Stimulated activated CD8-positive, alpha-beta memory T cell treated with anti-CD3 and anti-CD28 coated beads, Interleukin-4, amount 100 ng/mL, for 48 hours (primary cell): ENCODE data around the gene NEGR1.
A peak's percentile ranks its signal among the peaks of the same experiment; 100 is the strongest.

Source experiments
- DNase-seq: peaks from one replicate; pipeline ENCODE4 v3.0.0-alpha.2; 2020

NEGR1 gene

DNA sequence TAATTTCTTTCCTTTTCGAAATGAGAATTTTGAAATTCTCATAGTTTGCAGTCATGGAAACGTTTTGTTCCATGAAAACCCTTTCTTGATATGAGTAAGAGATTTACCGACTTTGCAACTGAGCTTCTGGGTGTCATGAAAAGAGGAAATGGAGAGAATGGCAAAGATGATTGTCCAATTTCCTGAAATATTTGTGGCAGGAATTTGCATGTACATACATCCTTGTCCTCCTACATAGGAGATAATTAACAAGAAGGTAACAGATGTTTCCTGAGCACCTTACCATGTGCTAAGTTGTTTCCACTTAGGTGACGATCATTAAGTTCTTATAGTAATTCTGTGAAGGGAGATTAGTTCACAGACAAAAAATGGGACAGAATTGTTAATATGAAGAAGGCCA is 170.7 kb downstream of the NEGR1 start:
- DNase-seq: no peak

DNA sequence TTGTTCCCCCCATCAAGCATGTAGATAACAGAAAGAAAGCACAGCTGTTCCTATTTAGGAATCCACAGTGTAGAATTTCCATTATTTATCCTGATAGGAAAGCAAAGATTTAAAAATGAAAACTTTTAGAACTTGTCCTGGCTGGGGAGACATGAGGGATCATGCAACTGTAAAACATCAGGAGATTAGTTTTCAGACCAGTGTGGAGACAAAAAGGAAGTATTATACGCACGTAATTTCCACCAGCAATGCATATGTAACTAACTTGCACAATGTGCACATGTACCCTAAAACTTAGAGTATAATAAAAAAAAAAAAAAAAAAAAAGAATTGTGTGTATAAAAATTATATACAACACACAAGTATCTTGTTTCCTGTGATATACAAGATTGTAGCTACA is 172.4 kb downstream of the NEGR1 start:
- no peak for DNase-seq

DNA sequence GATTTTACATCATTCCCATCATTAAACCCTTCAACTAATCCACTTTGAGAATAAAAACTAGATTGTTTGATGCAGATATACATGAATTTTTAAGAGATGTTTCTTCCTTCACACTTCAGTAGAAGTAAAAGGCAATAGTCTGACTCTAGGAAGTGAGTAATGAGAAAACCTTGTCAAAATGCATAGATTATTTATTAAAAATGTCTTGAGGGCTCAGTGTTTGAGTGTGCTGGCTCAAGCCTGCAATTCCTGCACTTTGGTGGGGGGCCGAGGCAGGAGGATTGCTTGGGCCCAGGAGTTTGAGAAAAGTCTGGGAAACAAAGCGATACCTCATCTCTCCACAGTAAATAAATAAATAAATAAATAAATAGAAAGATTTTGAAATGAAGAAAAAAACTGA is 177.1 kb downstream of the NEGR1 start:
- no peak for DNase-seq

DNA sequence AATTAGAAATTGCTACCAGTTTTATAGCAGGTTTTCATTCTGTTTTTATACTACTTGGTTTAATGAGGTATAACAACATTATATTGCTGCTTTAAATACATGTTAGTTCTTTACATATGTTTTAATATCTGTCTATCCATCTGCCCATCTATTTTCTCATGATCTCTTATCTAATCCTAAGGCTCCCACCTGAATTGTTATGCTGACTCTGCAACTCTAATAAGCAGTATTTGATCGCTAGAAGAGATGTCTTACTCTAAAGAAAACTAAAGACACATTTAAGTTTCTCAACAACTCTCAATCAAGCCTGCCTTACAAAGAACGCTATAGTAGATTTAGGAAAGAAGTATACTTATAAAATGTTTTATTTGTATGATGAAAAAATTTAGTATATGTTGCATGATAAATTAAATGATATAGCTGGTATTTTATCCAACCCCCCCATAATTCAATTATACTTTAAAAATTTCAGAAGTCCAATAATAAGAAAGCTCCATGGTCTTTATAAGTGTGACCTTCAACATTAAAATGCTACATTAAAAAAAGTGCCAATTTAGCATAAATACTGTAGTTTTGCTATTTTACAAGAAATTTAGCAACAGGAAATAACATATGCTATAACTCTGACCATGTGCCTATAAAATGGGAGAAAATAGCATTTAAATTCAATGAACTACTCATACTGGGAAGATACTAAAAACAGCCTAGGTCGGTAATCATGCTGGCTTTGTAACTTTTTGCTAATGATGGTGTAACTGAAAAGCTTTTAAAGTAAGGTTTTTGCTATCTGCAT is 180.3 kb downstream of the NEGR1 start:
- no peak for DNase-seq

DNA sequence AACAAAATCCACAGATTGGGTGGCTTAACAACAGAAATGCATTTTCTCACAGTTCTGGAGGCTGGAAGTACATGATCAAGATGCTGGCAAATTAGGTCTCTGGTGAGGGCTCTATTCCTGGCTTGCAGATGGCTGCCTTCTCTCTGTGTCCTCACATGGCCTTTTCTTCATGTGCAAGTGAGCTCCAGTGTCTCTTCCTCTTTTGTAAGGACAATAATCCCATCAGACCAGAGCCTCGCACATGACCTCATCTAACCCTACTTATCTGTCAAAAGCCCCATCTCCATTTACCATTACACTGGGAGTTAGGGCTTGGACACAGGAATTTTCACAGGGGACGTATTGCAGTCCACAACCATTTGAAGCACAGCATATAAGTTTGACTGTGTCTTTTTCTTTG is 181.6 kb downstream of the NEGR1 start:
- DNase-seq: no peak

DNA sequence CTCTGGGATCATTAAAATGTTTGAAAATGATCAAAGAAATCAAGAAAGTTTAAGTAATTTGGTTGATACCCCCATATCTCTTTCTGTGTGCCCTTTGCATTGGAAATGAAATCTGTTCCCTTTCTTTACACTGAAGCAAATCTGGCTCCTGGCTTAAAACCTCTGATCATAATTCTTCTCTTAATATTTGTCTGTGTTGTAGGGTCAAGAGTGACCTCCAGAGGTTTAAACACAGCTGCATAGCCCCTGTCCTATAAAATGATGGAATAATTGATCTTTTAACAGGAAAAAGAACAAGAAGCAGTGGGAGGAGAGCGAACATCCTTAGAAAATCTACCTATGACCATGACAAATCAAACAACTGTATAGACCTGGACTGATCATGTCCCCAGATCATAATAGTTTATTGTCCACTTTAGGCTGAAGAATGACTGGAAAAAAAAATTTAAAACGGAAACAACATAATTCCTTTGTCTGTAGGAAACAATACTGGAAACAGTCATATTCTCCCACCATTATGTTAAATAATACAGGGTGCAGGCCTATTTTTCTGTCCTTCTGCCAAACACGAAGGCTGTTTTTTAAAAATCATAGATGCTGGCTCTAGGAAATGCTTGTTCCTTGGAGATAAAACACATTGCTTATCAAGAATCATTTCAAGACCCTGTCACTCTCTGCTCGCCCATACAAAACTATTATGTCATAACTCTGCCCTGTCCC is 184.3 kb downstream of the NEGR1 start:
- DNase-seq: no peak

DNA sequence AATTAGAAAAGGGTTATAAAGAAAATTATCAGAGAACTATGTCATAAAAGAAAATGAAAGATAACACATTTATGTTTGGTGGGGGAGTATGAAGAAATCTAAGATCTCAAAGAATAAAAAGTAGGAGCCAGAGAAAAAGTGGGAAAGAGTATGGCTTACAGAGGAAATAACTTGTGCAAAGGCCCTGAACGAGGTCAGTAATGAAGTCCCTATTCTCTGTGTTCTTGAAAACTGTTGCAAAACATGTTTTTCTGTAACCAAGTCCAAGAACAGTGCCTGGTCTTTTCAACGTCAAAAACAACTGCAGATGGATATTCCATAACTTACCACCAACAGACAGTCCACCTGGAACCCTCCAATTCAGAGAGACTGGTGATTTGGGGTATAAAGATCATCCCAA is 188.1 kb downstream of the NEGR1 start:
- DNase-seq: no peak

DNA sequence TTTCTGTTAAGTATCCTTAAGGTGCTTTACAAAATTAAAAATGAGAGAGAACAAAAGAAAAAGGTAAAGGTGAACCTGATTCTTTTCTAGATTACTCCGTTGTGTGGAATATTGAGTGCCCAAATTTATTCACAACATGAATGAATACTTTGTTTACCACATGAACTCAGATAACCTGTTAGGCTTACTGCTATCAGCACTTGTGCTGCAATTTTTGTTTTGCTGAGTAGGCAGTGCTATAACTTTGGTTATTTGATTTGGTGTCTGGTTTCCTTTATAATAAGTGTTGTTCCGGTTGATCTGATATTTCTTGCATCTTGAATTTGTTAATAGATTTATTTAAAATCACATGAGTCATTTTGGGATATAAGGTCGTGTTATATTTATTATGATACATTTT is 195.9 kb downstream of the NEGR1 start:
- no peak for DNase-seq

DNA sequence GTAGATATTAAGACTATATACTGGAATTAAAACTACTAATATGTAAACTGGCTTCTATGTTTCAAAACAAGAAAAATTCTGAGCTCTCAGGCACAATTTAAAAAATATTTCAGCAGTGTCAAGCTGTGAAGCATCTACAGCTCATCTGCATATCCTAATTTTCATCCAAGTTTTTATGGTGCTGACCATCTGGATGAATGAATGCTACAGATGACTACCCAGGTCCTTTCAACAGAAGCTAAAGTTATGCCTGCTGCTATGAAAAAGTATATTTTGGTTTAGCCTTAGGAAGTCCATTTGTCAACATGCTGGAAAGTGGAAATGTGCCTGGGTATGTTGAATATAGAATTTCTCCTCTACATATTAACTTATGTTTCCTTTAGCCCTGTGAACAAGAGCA is 206.9 kb downstream of the NEGR1 start:
- no peak for DNase-seq

DNA sequence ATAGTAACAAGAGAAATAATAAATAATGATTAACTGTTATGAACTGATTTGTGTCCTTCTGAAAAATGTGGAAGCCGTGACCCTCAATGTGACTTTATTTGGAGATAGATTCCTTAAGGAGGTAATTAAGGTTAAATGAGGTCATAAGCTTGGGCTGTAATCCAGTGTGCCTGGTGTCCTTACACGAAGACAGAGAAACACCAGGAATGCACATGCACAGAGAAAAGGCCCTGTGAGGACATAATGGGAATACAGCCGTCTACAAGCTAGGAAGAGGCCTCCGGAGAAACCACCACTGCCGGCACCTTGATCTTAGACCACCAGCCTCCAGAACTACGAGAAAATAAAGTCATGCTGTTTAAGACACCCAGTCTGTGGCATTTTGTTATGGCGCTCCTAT is 215.9 kb downstream of the NEGR1 start:
- no peak for DNase-seq

DNA sequence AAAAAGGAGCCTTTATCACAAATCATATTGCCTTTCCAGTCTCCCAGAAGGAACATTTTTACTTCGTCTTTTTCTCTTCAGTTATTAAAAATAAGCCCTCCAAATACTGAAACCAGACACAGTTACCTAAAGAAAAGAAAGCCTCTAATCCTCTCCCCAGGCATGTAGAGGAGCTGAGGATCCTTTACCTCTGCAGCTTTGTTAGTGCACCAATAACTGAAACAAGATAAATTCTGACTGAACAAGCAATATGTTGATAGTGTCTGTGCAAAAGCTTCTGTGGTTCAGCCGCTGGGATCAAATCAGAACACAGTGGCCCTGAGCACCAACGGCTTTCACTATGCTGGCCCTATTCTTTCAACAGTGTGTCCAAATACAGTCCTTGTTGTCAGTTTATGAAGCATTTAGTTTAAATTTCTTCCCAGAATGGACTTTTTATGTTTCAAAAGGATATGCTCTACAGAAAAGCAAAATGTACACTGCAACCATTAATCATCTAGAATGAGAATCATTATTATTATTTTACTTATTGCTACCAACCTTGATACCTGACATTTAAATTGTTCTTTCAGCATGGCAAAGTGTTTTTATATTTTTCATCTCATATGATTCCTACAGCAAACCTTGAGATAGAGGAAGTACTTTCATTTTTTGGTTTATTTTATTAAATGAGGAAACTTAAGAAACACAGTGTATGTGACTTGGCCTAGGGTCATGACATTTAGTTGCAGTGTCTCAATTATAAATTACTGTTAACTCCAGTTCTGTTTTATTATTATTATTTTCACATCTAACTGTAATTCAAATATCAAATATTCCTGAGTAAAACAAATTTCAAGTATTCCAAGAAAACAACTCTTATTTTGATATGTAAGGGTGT is 217.9 kb downstream of the NEGR1 start:
- no peak for DNase-seq

DNA sequence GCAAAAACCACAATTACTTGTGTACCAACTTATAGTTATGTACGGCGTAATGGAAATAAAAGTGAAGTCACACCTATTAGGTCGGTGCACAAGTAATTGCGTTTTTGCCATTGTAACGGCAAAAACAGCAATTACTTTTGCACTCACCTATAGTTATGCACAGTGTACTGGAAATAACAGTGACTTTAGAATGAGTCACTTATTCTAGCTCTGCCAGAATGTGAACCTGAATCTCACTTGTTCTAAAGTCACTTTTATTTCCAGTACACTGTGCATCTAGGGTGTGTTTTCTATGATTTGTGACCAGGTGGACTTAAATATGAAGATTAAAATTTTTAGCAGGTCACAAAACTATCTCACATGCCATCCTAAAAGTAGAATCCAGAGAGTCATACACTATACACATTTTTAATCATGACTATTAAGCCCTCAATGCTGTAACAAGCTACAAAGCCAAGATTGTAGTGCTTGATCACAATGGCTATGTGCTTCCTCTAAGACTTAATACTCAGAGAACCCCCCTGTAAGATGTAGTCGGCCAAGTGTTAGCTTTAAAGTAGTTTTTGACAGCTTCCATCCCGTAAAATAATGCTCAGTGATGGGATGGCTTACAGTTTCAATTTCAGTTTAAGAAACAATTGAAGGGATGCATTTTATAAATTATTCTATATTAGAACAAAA is 218.8 kb downstream of the NEGR1 start:
- DNase-seq: no peak

DNA sequence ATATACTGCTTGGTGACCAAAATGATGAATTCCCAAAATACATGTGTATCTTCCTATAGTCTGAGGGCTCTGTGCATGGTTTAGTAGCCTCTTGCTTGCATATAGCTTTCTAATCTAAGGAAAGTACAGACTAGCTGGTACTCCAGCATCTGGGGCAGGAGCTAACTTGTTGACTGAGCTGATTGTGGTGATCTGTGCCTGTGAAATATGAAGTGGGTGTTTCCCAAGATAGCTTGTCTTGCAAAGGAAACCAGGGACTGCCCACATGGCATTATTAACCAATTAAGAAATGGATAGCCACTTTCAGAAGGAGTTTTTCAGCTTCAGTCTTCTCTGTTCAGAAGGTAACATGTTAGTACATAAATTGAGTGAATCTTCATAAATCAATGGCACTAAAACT is 219.8 kb downstream of the NEGR1 start:
- no peak for DNase-seq

DNA sequence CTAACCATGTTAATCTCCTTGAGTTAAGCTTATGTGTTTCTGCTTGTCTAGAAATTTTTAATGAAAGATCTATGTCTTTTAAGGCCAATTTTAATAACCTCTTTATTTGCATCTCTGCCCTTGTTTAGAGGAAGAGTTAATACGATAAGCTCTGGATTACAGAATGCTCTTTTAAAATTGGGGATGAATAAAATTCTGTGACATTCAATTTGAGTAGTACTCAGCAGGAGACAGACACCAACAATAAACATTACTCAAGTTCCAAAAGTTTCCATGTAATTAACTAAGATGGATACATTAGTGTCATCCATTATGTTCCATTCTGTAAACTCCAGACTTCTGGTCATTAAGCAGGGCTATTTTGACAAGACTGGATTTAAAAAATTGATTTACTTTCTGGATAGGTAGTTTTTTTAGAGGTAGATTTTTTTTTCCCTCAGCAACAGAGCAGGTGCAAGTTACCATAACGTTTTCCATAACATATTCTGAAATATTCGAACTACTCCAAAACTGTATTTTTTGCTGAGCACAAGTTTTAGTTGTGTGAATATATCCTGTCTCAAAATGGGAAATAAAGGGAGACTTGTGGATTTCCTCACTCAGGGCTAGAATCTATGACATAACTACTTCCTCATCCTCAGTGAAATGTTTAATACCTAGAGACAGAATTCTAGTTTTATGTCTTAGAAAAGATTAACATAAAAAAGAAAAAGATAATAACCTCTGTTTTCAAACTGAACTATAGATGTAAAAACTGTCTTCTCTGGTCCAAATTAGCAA is 221.7 kb downstream of the NEGR1 start:
- no peak for DNase-seq

DNA sequence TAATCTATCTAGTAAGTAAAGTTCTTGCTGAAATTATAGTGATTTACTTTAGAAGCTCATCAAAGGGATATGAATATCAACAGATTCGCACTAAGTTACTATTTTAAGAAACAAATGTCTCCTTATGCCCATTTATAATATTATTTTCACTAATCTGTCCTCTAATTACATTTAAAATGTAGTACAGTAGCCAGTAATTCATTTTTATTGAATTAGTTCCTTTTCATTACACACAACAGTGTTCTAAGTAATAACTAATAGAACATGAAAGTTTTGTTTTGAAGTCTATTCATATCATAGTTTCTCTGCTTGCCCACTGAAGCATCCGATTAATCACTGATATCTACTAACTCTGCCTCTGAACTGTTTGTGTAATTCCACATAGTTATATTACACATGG is 225.8 kb downstream of the NEGR1 start:
- DNase-seq: no peak

DNA sequence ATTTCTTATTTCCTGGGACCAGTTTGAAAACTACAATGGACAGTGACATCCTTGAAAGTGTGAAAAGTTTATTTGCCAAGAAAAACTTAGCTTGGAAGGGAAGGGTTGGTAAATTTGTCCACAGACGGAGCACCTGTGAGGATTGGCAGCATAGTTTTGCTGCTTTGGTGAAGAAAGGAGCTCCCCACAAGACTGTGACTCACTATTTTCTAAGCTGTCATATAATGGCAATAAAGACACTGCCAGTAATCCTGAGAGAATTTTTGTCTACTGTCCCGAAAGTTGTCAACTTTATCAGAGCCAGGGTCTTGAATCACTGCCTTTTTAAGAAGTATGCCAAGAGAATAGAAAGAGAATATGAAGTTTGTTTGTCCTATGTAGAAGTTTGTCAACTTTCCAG is 230.8 kb downstream of the NEGR1 start:
- DNase-seq: no peak

DNA sequence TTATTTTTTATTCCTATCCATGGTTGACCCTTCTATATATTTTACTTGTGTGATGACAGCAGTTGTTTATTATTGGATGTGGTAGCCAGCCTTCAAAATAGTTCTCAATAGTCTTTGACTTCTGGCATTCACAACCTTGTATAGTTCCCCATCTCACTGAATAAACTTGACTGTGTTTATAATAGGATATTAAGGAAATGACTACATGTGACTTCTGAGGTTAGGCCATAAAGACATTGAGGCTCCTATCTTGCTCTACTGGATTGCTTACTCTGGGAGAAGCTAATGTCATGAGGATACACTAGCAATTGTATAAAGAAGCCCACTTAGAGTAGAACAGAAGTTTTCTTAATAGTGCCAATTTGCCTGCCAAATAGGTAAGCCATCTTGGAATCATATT is 231.8 kb downstream of the NEGR1 start:
- no peak for DNase-seq

DNA sequence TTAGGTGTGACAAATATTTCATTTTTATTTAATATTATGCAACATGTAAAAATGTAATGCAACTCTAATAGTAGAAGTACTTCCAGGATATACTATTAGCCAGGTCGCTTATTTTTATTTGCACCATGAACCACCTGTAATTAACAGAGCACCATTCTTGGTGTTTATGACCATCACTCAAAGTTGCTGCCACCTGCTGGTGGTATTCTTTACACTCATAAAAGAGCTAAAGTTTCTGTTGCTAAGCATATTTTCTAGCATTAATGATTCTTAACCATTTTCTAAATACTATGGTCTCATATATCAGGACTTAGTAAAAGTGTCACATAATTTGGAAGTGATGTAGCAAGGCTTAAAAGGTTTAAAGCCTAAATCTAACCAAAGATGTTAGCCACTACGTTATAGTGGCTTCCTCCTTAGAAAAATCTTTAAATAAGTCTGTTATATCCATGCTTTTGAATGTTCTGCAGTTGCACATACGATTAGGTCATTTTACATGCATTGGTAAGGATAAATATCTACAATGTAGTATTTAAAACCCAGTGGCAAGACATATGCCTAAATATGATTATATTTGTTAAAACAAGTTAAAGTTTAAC is 244.5 kb downstream of the NEGR1 start:
- peak; percentile 27 for DNase-seq

DNA sequence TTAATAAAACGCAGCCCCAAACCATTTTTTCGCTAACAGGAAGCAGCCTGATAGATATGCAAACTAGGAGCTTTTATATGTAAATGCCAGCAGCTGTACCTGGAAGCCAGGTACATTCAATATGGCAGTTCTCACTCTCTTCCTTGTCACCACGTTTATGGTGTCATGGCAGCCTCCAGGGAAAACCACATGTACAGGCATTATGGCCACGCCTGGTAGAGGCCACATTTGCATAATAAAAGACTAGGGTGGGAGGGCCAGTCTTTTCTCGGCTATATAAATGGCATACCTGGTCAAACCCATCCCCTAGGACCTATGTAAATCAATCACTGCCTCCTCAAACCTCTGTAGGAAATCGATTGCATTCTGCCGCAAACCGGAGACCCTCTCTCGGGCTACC is 247.5 kb downstream of the NEGR1 start:
- no peak for DNase-seq

DNA sequence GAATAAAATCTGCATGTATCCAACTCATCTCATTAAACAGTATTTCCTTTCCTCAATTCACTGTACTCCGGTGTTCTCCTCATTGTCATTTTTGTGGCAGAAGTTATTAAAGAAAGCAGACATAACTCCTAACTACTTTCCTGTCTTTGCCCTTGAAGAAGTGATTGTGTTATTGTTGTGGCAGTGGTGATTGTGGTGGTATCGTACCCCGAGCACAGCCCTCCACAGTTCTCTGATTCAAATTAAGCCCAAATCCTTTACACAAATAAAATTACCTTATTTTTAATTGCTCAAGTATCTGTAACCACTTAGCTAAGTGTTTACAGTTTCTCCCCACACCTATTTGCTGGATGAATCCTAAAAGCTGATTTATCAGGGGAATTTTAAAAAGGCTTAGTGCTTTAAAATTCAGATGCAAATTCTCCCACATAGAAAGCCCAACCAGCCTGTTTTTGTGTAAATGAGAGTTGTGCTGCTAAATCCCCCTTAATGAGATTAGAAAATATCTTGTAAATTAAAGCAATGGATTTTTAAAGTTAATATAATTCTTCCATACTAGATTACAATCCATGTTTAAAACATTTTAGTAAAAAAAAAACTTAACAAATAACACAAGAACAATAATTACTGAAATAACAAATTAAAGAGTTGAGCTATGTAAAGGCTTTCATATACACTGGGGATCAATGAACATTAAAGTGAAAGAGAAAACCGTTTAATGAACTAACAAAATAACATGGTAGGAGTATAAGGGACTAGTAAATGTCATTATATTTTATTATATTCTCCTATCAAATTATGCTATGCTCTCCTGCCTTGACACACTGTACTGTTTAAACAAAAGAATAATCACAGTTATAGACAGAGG is 259.0 kb downstream of the NEGR1 start:
- DNase-seq: no peak

DNA sequence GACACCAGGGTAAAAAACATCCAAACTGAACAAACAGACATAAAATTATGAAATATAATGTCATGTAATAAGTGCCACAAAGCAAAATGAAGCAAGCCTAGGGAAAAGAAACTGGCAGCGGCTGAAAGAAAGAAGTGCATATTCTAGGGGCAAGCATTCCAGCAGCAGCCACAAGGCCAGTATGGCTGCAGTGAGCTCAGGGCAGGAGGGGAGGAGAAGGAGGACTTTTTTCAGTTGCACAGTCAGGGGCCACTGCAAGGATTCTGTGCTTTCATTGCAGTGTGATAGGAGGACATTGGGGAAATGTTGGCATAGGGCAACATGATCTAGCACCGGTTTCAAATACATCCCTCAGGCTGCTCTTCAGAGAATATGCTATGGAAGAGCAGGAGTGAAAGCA is 263.8 kb downstream of the NEGR1 start:
- no peak for DNase-seq
